RWPE1 (cell line): ENCODE measurements around the gene CRMP1.

ENCODE experiments used
- CTCF ChIA-PET: fragments of 350-600 bp; sonication (Branson Sonifier 250); formaldehyde crosslinking; extraction: SDS; loops from one replicate; lab custom pipeline; 2021; lab: Yijun Ruan, JAX
- POLR2A ChIA-PET: fragments of 400-600 bp; formaldehyde crosslinking; extraction: SDS; loops from one replicate; lab custom pipeline; 2020; ENCODE audit warnings: antibody characterized with exemption; ENCODE audit not compliant: low non-redundant PET; lab: Yijun Ruan, JAX
- DNase-seq: peaks from one replicate; pipeline ENCODE4 v3.0.0; 2012; ENCODE audit warnings: low spot score
- H3K27ac ChIP-seq: fragments of 450-650 bp; 2 replicates; pipeline ENCODE4 v1.5.1; 2017
- TF ChIP-seq, protein P1 (sequence below): fragments of 450-650 bp; conservative IDR thresholded peaks from 2 replicates; pipeline ENCODE4 v1.5.1; 2017; ENCODE audit warnings: low read depth, mild to moderate bottlenecking

Gene CRMP1

DNA sequence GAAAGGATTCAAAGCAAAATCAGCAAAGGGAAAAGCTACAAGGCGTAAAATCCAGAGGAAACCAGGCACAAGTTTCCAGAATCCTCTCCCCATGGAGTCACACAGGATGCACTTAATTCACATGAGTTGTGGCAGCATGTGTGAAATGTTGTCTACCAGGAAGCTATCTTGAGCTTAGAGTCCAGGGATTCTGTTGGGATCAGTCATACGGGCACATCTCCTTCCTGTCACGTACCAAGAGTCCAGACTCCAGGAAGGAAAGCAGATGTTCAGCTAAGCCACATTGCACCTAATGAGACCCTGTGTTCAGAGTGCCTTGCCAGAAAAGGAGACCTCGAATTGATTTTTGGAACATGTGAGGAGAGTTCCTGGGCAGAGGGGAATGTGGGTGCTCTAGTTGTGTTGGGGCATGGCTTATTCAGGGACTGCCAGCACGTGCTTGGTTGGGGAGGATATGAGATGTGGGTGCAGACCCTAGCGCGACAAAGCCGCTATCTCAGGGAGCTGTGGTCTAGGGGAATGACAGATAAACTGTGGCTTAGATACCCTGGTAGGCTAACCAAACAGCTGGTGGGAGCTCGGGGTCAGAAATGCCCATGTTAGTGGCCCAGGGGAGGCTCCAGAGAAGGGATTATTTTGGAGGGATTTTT, 111.9 kb downstream of the CRMP1 start:
- TF ChIP-seq, protein P1, sequence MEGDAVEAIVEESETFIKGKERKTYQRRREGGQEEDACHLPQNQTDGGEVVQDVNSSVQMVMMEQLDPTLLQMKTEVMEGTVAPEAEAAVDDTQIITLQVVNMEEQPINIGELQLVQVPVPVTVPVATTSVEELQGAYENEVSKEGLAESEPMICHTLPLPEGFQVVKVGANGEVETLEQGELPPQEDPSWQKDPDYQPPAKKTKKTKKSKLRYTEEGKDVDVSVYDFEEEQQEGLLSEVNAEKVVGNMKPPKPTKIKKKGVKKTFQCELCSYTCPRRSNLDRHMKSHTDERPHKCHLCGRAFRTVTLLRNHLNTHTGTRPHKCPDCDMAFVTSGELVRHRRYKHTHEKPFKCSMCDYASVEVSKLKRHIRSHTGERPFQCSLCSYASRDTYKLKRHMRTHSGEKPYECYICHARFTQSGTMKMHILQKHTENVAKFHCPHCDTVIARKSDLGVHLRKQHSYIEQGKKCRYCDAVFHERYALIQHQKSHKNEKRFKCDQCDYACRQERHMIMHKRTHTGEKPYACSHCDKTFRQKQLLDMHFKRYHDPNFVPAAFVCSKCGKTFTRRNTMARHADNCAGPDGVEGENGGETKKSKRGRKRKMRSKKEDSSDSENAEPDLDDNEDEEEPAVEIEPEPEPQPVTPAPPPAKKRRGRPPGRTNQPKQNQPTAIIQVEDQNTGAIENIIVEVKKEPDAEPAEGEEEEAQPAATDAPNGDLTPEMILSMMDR, result no peak
- peak overlapping the region; percentile 32; the same call in 1 of the 2 replicates for H3K27ac ChIP-seq
- DNase-seq, result no peak
- POLR2A ChIA-PET, result no interaction called here
- CTCF ChIA-PET, result interaction anchor here (0.6 kb wide), 2 partner anchors 635 to 873 kb away, joined by 3 read pairs; no protein-coding TSS in a partner anchor

DNA sequence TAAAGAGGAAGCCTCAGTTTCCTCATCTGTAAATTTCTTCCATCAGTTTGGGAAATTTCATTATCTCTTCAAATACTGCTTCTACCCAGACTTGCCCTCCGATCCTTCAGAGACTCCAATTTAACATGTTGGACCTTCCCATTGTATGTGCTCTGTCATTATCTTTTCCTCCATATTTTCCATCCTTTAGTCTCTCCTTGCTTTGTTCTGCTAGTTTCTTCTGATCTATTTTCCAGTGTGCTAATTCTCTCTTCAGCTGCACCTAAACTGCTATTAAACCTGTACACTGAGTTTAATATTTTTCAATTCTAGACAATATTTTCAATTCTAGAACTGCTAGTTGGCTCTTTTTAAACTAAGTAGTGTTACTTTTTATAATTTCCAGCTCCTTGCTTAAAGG, 116.4 kb downstream of the CRMP1 start:
- CTCF ChIA-PET, result no interaction called here

DNA sequence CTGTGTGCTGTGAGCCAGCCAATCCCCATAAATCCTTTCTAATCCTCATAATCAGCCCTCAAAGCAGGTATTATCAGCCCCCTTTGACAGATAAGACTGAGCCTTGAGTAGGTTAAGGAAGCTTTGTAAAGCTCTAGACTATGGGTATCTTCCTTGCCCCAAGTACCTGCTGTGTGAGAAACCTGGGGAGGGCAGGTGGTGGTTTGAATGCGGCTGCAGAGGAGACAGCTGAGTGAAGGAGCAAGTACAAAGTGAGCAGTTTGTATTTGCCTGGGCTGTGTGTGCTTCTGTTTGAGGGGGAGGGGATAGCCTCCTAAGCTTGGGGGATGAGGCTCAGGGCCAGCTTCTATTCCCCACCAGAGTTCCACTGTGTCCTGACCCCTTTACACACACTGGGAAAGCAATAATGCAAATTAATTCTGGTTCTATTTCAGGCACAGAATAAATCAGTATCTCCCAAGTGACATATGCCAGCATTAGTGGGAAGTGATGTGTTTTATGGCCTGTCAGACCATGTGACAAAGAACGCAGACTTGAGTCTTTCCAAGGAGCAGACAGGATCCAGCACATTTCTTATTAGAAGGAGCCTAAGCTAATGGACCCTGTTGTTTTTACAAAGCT, 118.4 kb downstream of the CRMP1 start:
- ChIA-PET POLR2A (no interaction called here), CTCF (interaction anchor here (0.5 kb wide), 1 partner anchor 853 kb away, joined by 3 read pairs; no protein-coding TSS in a partner anchor)
- 0 out of 2 replicates have a peak overlapping the region, but pooled peaks have one; percentile 94 for H3K27ac ChIP-seq

More for the DNA sequence above, 116.4 kb downstream of the CRMP1 start:
- POLR2A ChIA-PET, result interaction anchor here (0.6 kb wide), 1 partner anchor 10 kb away, joined by 7 read pairs; no protein-coding TSS in a partner anchor
- TF ChIP-seq, protein P1, result no peak
- no peak for DNase-seq
- H3K27ac ChIP-seq, result no peak overlapping the region

DNA sequence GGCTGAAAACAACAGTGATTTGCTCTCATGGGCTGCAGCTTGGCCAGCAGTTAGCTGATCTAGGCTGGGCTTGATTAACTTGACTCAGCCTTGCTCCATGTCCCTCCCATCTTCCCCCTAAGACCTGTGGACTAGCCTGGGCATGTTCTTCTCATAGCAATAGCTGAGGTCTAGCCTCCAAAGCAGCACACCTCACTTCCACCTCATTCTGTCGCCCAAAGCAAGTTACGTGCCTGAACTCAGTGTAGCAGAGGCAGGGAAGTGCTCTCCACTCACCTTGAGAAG, 119.7 kb downstream of the CRMP1 start:
- DNase-seq, result peak; percentile 85
- CTCF ChIA-PET, result no interaction called here
- peak overlapping the region; percentile 94 for H3K27ac ChIP-seq
- POLR2A ChIA-PET, result no interaction called here
- TF ChIP-seq, protein P1, result no peak

More for the DNA sequence above, 118.4 kb downstream of the CRMP1 start:
- DNase-seq, result no peak
- TF ChIP-seq, protein P1, result no peak

DNA sequence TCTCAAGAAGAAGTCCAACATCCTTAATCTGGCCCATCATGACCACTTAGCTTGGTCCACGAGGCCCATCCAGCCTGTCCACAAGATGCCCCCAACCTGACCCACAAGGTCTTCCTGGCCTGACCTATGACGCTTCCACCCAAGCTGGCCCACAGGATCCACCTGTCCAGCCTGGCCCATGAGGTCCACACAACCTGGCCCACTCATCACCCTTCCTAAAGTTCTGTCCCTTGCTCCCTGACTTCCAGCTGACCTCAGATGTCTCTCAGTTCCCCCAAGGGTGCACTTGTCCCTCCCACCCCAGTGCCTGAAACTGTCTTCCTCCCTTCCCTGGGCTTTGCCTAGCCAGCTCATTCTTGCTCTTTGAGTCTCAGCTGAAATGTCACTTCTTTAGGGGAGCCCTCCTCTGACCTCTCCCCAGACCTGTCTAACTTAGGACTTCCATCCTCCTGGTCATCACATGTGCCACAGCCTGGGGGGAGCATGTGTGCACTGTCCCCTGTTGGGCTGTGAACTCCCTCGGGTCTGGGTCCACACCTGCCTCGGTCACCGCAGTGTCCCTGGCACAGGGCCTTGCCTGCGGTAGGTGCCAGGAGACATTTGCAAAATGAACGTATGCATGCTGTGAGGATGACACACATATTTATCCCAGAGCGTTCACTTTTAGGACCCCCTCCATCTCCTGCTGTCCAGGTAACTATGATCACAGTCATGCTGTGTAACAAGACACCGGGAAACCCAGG, 120.2 kb downstream of the CRMP1 start:
- ChIA-PET CTCF (no interaction called here), POLR2A (no interaction called here)
- TF ChIP-seq, protein P1, result no peak
- peak overlapping the region; percentile 94 for H3K27ac ChIP-seq
- no peak for DNase-seq
